Spleen (tissue), 11 donors: ENCODE data around the gene CDKN2A. TPM values are rescaled to one million over a fixed set of nuclear protein-coding genes. Genes with fewer than 3 reads are reported as not detected.
A peak's percentile ranks its signal among the peaks of the same experiment; 100 is the strongest.

Experiments
- DNase-seq: peaks from one replicate; pipeline ENCODE4 v3.0.0-alpha.2; 2020
- H3K27ac ChIP-seq, 8 donors: fragments of 200-600 bp; sonication (generic) in 7 of 8; 1 replicate in 4 of 8; 2 replicates in 4 of 8; pipeline versions ENCODE4 v1.5.0 to v1.8.0; 2016 to 2021; ENCODE audit warnings: inconsistent platforms in 4 of 8, mild to moderate bottlenecking in 4 of 8, moderate library complexity in 1 of 8
- H3K27me3 ChIP-seq, 7 donors: fragments of 200-600 bp; sonication (generic) in 6 of 7; replicated peaks in 1 of 7; 1 replicate in 4 of 7; 2 replicates in 3 of 7; pipeline versions ENCODE4 v1.5.0 to v1.8.0; 2016 to 2021; ENCODE audit warnings: inconsistent platforms in 3 of 7, mild to moderate bottlenecking in 1 of 7
- H3K36me3 ChIP-seq, 6 donors: fragments of 200-600 bp; sonication (generic) in 5 of 6; 1 replicate in 4 of 6; 2 replicates in 2 of 6; pipeline versions ENCODE4 v1.5.0 to v1.8.0; 2016 to 2021; ENCODE audit warnings: inconsistent platforms in 2 of 6
- H3K4me1 ChIP-seq, 6 donors: fragments of 200-600 bp; sonication (generic) in 5 of 6; 1 replicate in 3 of 6; 2 replicates in 3 of 6; pipeline versions ENCODE4 v1.5.0 to v1.8.0; 2016 to 2021; ENCODE audit warnings: inconsistent platforms in 3 of 6
- H3K4me3 ChIP-seq, 8 donors: fragments of 200-600 bp; sonication (generic) in 7 of 8; 1 replicate in 4 of 8; 2 replicates in 4 of 8; pipeline versions ENCODE4 v1.5.0 to v1.8.0; 2016 to 2021; ENCODE audit warnings: inconsistent platforms in 4 of 8, mild to moderate bottlenecking in 4 of 8, moderate library complexity in 2 of 8
- H3K9me3 ChIP-seq, 8 donors: fragments of 200-600 bp; sonication (generic) in 7 of 8; 1 replicate in 4 of 8; 2 replicates in 4 of 8; pipeline versions ENCODE4 v1.5.0 to v1.8.0; 2016 to 2021; ENCODE audit warnings: inconsistent platforms in 4 of 8
- POLR2A ChIP-seq, 3 donors: fragments of 450-650 bp; IDR thresholded peaks; one replicate each; pipeline ENCODE4 v1.5.1; 2017; ENCODE audit warnings: antibody characterized with exemption in 3 of 3, mild to moderate bottlenecking in 1 of 3
- POLR2AphosphoS5 ChIP-seq, 3 donors: sonication (generic); formaldehyde crosslinking; IDR thresholded peaks; one replicate each; pipeline ENCODE4 v1.5.1; 2017; ENCODE audit warnings: antibody characterized with exemption in 3 of 3
- WGBS, 5 donors: extraction: QIAGEN DNeasy Blood & Tissue Kit in 3 of 5; methylation state at CpG; one replicate each; pipeline versions ENCODE4 v1.1.5 to v1.1.7; 2013 to 2018; 5-methylcytosine and 5-hydroxymethylcytosine counted together
- intact Hi-C: fragments of 100-400 bp; cut with DNase I; formaldehyde crosslinking; loops from one replicate; pipeline ENCODE4 v1.15.0; 2023; ENCODE audit warnings: low total_unique reads
- polyA plus RNA-seq, 3 donors: library from polyadenylated mRNA; stranded (reverse); fragments of 200-250 nt; gene quantifications; one replicate each; pipeline ENCODE4 v1.2.1, GENCODE V29; 2013
- total RNA-seq, 7 donors: library from RNA; depleted of rRNA in 3 of 7; stranded (reverse); fragments of >200 nt in 3 of 7; fragmentation: NEBNext Ultra II Directional in 4 of 7; extraction: Animal tissue kit (Norgen Biotek cat#: 25700) in 4 of 7; gene quantifications; one replicate each; pipeline versions ENCODE4 v1.1.0 to v1.2.1, GENCODE V29; 2016 to 2021
- TF ChIP-seq, protein P1 (sequence below), 11 experiments: fragments of 200-600 bp in 7 of 11; fragments of 450-650 bp in 4 of 11; sonication (generic) in 4 of 11; IDR thresholded peaks in 8 of 11; conservative IDR thresholded peaks in 3 of 11; 1 replicate in 7 of 11; 2 replicates in 4 of 11; pipeline versions ENCODE4 v1.4.0 to v1.8.0; 2016 to 2021; ENCODE audit warnings: antibody characterized with exemption in 11 of 11, inconsistent platforms in 4 of 11, mild to moderate bottlenecking in 1 of 11
- donor health status: healthy with polysubstance abuse.
- donor health status: DM: no; HTN: no; CAD: no; lungs with moderate emphysema.
- donor health status: DM: no; HTN: no; CAD: no.
- donor health status: Bipolar disorder and iron deficiency.
- donor health status: healthy.
- donor health status: DM: no; HTN: no; CAD: no.
- donor health status: DM: yes; HTN: yes; CAD: no.

The CDKN2A gene
- total and polyA plus RNA-seq, 10 donors: 2.3 to 19.7 (median 7.0) TPM

DNA sequence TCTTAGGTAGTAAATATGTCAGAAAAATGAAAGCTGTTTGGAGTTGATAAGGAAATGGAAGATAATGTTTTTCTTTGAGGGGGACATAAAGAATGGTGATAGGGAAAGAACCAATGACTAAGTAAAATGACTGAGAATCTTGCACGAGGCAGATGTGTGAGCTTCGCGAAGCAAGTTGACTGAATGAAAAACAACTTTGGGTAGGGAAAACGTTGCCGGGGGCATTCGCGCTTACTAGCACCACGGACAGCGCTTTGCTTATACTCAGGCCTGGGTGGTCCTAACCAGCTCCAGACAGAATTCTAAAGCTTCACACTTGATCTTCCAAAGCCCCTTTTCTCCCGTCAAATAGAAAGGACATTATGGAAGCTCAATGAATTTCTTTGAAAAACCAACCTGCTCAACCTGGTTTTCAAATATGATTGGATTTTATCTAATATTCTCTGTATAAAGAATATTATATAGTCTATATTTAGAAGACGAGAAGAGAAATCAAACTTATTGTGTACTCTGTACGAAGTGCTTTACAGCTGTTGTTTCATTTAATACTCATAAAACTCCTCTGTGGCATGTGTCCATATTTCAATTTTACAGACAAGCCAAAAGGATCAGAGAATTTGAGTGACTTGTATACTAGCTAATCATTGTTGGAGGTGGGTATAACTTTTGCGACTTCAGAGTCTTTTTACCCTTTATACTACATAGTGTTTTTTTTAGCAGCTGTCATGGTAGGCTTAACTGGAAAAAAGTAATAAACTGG lies 16.9 kb upstream of the CDKN2A start:
- Histone ChIP-seq H3K4me3 (no peak overlapping the region), H3K9me3 (no peaks in the 10 kb centered on the region), H3K27me3 (peaks cover 4 to 58% (median 18%) of the 10 kb centered on the region in 7 donors), H3K36me3 (peaks cover 0 to under 1% (median 0%) of the 10 kb centered on the region in 6 donors), H3K27ac (no peak overlapping the region), H3K4me1 (peaks cover 5 to 37% (median 19%) of the 10 kb centered on the region in 6 donors)
- DNase-seq: peak; percentile 52
- intact Hi-C loops: no loop called here
- TF ChIP-seq, protein P1, sequence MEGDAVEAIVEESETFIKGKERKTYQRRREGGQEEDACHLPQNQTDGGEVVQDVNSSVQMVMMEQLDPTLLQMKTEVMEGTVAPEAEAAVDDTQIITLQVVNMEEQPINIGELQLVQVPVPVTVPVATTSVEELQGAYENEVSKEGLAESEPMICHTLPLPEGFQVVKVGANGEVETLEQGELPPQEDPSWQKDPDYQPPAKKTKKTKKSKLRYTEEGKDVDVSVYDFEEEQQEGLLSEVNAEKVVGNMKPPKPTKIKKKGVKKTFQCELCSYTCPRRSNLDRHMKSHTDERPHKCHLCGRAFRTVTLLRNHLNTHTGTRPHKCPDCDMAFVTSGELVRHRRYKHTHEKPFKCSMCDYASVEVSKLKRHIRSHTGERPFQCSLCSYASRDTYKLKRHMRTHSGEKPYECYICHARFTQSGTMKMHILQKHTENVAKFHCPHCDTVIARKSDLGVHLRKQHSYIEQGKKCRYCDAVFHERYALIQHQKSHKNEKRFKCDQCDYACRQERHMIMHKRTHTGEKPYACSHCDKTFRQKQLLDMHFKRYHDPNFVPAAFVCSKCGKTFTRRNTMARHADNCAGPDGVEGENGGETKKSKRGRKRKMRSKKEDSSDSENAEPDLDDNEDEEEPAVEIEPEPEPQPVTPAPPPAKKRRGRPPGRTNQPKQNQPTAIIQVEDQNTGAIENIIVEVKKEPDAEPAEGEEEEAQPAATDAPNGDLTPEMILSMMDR (IDR thresholded peaks at IDR 0.05 in 8 of 11, conservative IDR thresholded peaks at IDR 0.05 in 3 of 11): no peak
- TF ChIP-seq POLR2AphosphoS5 (IDR thresholded peaks at IDR 0.05) (no peak), POLR2A (IDR thresholded peaks at IDR 0.05) (no peak)
- WGBS, 5 donors: 23 to 26% (median 26%) methylated on average over 13 of the region's 13 CpGs

DNA sequence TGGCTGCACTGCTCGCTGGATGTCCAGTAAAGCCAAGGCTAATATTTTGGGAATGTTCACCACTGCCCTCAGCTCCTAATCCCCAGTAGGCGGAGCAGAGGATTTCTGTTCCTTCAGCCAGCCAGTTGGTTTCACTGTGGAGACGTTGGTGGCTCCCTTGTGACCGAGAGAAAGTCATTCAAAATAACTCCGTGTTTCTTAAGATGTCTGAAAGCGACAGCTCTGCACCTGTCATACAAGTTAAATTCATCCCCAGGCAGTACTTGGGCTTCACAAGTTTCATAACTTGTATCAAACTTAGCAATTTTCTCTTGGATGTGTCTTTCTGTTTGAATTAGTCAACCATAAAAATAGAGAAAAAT lies 15.3 kb upstream of the CDKN2A start:
- WGBS, 5 donors: 8 to 11% (median 9%) methylated on average over 6 of the region's 6 CpGs
- Histone ChIP-seq H3K9me3 (no peaks in the 10 kb centered on the region), H3K36me3 (peaks cover 0 to 11% (median 0%) of the 10 kb centered on the region in 6 donors), H3K4me1 (peaks cover 8 to 52% (median 29%) of the 10 kb centered on the region in 6 donors), H3K4me3 (peak overlapping the region; percentile 65 to 90 (median 75)), H3K27ac (peak overlapping the region in 5 of 8 donors; percentile 83 to 89 (median 86)), H3K27me3 (peaks cover 4 to 73% (median 32%) of the 10 kb centered on the region in 7 donors)
- TF ChIP-seq POLR2AphosphoS5 (IDR thresholded peaks at IDR 0.05) (peak in 1 of 3 donors; percentile 77), POLR2A (IDR thresholded peaks at IDR 0.05) (no peak)
- TF ChIP-seq, protein P1 (IDR thresholded peaks at IDR 0.05 in 8 of 11, conservative IDR thresholded peaks at IDR 0.05 in 3 of 11): no peak
- intact Hi-C loops: no loop called here
- DNase-seq: no peak

DNA sequence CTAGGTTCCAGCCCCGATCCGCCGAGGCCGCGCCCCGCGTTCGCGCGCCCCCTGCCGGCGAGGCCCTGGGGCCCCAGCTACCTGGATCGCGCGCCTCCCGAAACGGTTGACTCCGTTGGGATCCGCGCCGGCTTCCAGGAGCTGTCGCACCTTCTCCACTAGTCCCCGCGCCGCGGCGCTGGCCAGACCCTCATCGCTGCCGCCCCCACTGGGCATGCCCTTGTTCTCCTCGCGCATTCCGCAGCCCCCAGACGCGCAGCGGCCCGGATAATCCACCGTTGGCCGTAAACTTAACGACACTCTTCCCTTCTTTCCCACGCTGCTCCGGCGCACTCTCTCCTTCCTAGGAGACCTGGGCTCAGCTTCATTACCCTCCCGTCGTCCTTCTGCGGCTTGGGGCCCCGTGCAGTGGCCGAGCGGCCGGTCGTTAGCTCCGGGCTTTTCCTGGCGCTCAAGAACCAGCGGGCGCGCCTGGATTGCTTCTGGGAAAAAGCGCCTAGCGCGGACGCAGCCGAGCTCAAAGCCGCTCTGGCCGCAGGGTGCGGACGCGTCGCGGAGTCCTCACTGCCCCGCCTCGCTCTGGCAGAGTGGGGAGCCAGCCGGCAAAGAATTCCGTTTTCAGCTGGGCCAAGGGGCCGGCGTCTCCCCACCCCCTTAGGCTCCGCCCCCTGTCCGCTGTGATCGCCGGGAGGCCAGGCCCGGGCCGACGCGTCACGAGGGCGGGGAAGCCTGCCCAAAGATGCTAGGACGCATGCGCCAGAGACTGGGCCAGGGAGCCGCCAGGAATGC lies 14.7 kb upstream of the CDKN2A start, which contains the start of gene CDKN2B:
TSS of gene CDKN2B (minus strand) at position 589 of the 789 bp plus-strand sequence. CDS start at position 237, 352 bp downstream.
- WGBS, 5 donors: 1 to 2% (median 2%) methylated on average over 53 to 86 of the region's 86 CpGs
- peak within 1 kb of the TSS; percentile 65 to 90 (median 75) for H3K4me3 ChIP-seq
- intact Hi-C loops: no loop called here
- H3K27ac ChIP-seq: peak within 1 kb of the TSS; percentile 31 to 89 (median 84)
- peak; percentile 96 for DNase-seq
- H3K36me3 ChIP-seq: peaks cover 0 to 11% (median 0%) of the 10 kb centered on the region in 6 donors
- peak in 1 of 3 donors; percentile 27 for TF ChIP-seq POLR2A (IDR thresholded peaks at IDR 0.05)
- peak; percentile 87 to 92 (median 91) for TF ChIP-seq POLR2AphosphoS5 (IDR thresholded peaks at IDR 0.05)
- TF ChIP-seq, protein P1 (IDR thresholded peaks at IDR 0.05 in 8 of 11, conservative IDR thresholded peaks at IDR 0.05 in 3 of 11): peak; percentile 57 to 97 (median 89)
- H3K9me3 ChIP-seq: no peaks in the 10 kb centered on the region
- H3K27me3 ChIP-seq: peaks cover 4 to 79% (median 37%) of the 10 kb centered on the region in 7 donors
- H3K4me1 ChIP-seq: peaks cover 8 to 52% (median 29%) of the 10 kb centered on the region in 6 donors
